ENCODE results near the gene PRDM16.

The PRDM16 gene

DNA sequence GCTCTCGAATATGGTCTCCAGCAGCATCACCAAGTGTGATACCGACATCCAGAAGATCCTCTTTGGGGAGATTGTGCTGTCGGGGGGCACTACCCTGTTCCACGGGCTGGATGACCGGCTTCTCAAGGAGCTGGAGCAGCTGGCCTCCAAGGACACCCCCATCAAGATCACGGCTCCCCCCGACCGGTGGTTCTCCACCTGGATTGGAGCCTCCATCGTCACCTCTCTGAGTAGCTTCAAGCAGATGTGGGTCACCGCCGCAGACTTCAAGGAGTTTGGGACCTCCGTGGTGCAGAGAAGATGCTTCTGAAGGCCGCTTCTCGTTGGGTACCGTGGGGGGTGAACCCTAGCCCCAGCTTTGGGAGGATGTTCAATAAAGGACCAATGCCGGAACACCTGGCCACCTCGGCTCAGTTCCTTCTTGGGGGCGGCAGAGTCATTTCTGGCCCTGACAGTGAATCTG lies 46.5 kb upstream of the PRDM16 start:
- TF ChIP-seq, protein P1, sequence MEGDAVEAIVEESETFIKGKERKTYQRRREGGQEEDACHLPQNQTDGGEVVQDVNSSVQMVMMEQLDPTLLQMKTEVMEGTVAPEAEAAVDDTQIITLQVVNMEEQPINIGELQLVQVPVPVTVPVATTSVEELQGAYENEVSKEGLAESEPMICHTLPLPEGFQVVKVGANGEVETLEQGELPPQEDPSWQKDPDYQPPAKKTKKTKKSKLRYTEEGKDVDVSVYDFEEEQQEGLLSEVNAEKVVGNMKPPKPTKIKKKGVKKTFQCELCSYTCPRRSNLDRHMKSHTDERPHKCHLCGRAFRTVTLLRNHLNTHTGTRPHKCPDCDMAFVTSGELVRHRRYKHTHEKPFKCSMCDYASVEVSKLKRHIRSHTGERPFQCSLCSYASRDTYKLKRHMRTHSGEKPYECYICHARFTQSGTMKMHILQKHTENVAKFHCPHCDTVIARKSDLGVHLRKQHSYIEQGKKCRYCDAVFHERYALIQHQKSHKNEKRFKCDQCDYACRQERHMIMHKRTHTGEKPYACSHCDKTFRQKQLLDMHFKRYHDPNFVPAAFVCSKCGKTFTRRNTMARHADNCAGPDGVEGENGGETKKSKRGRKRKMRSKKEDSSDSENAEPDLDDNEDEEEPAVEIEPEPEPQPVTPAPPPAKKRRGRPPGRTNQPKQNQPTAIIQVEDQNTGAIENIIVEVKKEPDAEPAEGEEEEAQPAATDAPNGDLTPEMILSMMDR (IDR thresholded peaks at IDR 0.05; ENCODE audit: low read depth, low read length), result no peak
- no peak for DNase-seq
- Histone ChIP-seq H3K27me3 (ENCODE audit: insufficient read depth, low read depth, severe bottlenecking) (no peaks in the 10 kb centered on the region), H3K4me3 (ENCODE audit: low read depth, low read length) (no peak overlapping the region), H3K27ac (no peak overlapping the region), H3K36me3 (no peaks in the 10 kb centered on the region), H3K9me3 (ENCODE audit: severe bottlenecking) (no peaks in the 10 kb centered on the region)

DNA sequence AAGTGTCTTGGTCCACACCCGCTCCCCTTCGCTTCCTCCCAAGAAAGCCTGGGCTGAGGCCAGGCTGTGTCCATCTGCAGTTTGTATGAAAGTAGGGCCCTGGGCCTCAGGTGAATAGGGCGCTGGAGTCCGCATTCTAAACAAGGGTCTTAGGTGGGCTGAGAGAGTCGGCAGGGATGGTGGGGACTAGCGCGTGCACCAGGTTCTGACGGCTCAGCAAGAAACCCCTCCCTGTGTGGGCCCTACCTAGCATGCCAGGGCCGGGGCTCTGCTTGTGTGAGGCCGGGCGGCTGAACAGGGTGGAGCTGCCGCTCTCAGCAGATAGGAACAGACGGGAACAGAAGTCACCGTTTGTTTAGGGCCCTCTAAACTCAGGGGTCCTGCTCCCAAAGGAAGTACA lies 46.0 kb upstream of the PRDM16 start:
- Histone ChIP-seq H3K36me3 (no peaks in the 10 kb centered on the region), H3K9me3 (ENCODE audit: severe bottlenecking) (no peaks in the 10 kb centered on the region), H3K27me3 (ENCODE audit: insufficient read depth, low read depth, severe bottlenecking) (no peaks in the 10 kb centered on the region), H3K4me3 (ENCODE audit: low read depth, low read length) (no peak overlapping the region), H3K27ac (no peak overlapping the region)
- no peak for DNase-seq
- TF ChIP-seq, protein P1 (IDR thresholded peaks at IDR 0.05; ENCODE audit: low read depth, low read length), result no peak

DNA sequence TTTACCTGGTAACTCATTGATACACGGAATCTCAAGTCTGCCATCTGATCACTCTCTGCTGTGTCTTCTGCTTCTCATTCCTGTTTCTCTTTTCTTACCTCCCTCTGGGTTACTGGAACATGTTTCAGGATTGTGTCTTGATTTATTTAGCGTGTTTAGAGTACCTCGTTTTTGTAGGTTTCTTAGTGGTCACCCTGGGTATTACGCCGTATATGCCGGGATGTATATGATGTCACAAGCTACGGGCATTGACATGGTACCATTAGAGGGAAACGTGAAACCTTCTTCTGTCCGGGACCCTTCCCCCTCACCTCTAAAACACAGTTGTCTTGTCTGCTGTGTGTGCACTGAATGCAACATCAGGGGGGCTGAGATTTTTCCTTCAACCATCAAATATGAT lies 45.0 kb upstream of the PRDM16 start:
- H3K27me3 ChIP-seq (ENCODE audit: insufficient read depth, low read depth, severe bottlenecking), result no peaks in the 10 kb centered on the region
- H3K27ac ChIP-seq, result no peak overlapping the region
- H3K4me3 ChIP-seq (ENCODE audit: low read depth, low read length), result no peak overlapping the region
- no peaks in the 10 kb centered on the region for H3K9me3 ChIP-seq (ENCODE audit: severe bottlenecking)
- no peaks in the 10 kb centered on the region for H3K36me3 ChIP-seq
- TF ChIP-seq, protein P1 (IDR thresholded peaks at IDR 0.05; ENCODE audit: low read depth, low read length), result no peak
- DNase-seq, result no peak

DNA sequence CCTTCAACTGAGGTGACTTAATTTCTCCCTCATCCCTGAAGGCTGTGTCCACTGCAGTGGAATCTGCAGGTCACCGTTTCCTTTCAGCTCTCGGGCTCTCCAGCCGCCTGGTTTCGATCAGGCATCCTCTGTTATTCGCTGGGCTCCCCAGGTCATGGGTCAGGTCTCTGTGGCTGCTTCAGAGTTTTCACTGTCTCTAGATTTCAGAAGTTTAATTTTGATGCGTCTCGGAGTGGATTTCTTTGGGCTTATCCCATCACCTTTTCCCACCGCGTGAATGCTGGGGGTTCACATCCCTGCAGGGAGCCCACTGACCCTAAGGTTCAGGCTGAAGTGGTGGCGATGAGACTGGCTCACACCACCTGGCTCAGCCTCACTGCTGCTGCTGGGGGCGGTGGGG lies 44.4 kb upstream of the PRDM16 start:
- no peaks in the 10 kb centered on the region for H3K9me3 ChIP-seq (ENCODE audit: severe bottlenecking)
- H3K27me3 ChIP-seq (ENCODE audit: insufficient read depth, low read depth, severe bottlenecking), result no peaks in the 10 kb centered on the region
- H3K4me3 ChIP-seq (ENCODE audit: low read depth, low read length), result no peak overlapping the region
- DNase-seq, result no peak
- TF ChIP-seq, protein P1 (IDR thresholded peaks at IDR 0.05; ENCODE audit: low read depth, low read length), result no peak
- H3K36me3 ChIP-seq, result no peaks in the 10 kb centered on the region
- H3K27ac ChIP-seq, result no peak overlapping the region

DNA sequence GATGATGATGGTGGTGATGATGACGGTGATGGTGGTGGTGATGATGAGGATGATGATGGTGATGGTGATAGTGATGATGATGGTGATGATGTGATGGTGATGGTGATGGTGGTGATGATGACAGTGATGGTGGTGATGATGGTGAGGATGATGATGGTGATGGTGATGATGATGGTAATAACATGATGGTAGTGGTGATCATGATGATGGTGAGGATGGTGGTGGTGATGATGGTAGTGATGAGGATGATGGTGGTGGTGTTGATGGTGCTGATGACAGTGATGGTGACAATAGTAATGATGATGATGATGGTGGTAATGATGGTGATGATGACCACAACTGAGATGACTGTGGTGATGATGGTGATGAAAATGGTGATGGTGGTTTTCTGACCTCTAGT lies 42.9 kb upstream of the PRDM16 start:
- TF ChIP-seq, protein P1 (IDR thresholded peaks at IDR 0.05; ENCODE audit: low read depth, low read length), result no peak
- DNase-seq, result no peak
- H3K27ac ChIP-seq, result no peak overlapping the region
- H3K36me3 ChIP-seq, result no peaks in the 10 kb centered on the region
- H3K27me3 ChIP-seq (ENCODE audit: insufficient read depth, low read depth, severe bottlenecking), result no peaks in the 10 kb centered on the region
- no peaks in the 10 kb centered on the region for H3K9me3 ChIP-seq (ENCODE audit: severe bottlenecking)
- no peak overlapping the region for H3K4me3 ChIP-seq (ENCODE audit: low read depth, low read length)

DNA sequence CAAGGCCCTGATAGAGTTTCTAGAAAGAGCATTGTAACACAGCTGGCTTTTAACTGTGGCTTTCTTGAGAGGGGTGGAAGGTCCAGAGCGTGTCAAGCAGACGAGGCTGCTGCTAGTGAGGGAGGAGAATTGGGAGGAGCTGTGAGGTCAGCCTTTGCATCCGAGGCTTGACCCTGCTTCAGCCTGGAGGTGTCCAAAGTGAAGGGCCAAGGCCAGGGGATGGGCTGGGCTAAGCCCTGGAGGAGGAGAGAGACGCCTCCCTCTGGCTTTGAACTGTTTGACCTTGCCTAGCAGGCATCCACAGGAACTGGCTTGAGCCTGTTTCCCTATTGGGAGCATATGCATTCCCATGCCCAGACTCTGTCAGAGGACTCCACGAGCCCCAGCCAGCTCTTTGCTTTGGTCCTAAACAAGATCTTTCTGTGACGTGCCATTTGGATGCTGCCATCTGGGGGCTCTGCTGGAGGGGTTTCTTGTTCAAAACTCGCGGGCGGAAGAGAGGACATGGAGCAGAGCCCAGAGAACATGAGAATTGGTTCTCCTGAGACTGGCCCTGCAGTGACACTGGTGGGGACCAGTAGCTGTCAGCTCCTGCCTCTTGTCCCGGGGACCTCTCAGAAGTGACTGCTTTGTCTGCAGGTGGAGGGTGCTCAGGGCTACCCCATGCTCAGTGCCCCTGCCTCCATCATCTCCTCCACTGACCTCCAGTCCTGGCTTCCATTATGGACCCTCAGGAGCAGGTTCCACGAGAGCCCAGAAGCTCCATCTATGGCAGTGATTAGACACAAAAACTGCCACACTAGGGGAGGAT lies 42.2 kb upstream of the PRDM16 start:
- no peaks in the 10 kb centered on the region for H3K36me3 ChIP-seq
- TF ChIP-seq, protein P1 (IDR thresholded peaks at IDR 0.05; ENCODE audit: low read depth, low read length), result no peak
- no peak overlapping the region for H3K27ac ChIP-seq
- no peaks in the 10 kb centered on the region for H3K9me3 ChIP-seq (ENCODE audit: severe bottlenecking)
- no peaks in the 10 kb centered on the region for H3K27me3 ChIP-seq (ENCODE audit: insufficient read depth, low read depth, severe bottlenecking)
- no peak for DNase-seq
- H3K4me3 ChIP-seq (ENCODE audit: low read depth, low read length), result no peak overlapping the region

Measured in WERI-Rb-1 (cell line).